ENCODE measurements around the gene BMERB1. TPM values are rescaled to one million over a fixed set of nuclear protein-coding genes. Genes with fewer than 3 reads are reported as not detected.

Gene BMERB1
- total RNA-seq, 1 donor from 2014 or later = 20.1 TPM

GRCh38 chr16:15435216-15435864 is 952 bp downstream of the BMERB1 start:
- Mint-ChIP-seq H3K27me3 (ENCODE audit: low read depth, unreplicated experiment) (no peaks in the 10 kb centered on the region), H3K9me3 (ENCODE audit: unreplicated experiment) (no peaks in the 10 kb centered on the region), H3K4me3 (ENCODE audit: unreplicated experiment) (peak overlapping the region; percentile 93), H3K27ac (ENCODE audit: unreplicated experiment) (no peak overlapping the region), H3K4me1 (ENCODE audit: low read depth, unreplicated experiment) (peaks cover 2% of the 10 kb centered on the region), H3K36me3 (ENCODE audit: low read depth, unreplicated experiment) (no peaks in the 10 kb centered on the region)
- TF ChIP-seq CTCF (IDR thresholded peaks at IDR 0.05; ENCODE audit: insufficient read depth, low read depth, low read length) (no peak), EZH2 (IDR thresholded peaks at IDR 0.05; ENCODE audit: insufficient read depth, low read length) (no peak)
- Histone ChIP-seq H3K79me2 (ENCODE audit: insufficient read depth, low read length) (peaks cover 50% of the 10 kb centered on the region), H3K4me2 (ENCODE audit: low read length) (peak overlapping the region; percentile 96), H4K20me1 (ENCODE audit: insufficient read depth, low read length) (peaks cover 21% of the 10 kb centered on the region), H3K27me3 (ENCODE audit: insufficient read depth, low read length) (no peaks in the 10 kb centered on the region), H3K4me3 (ENCODE audit: insufficient read depth, low read depth, low read length) (peak overlapping the region; percentile 96), H3K4me1 (ENCODE audit: insufficient read depth, low read length) (peaks cover 18% of the 10 kb centered on the region), H3K36me3 (ENCODE audit: insufficient read depth, low read length) (no peaks in the 10 kb centered on the region), H3K27ac (ENCODE audit: low read depth, low read length) (no peak overlapping the region), H2AFZ (ENCODE audit: low read depth, low read length) (peak overlapping the region; percentile 86), H3K9ac (ENCODE audit: low read length) (peak overlapping the region; percentile 84), H3K9me3 (ENCODE audit: insufficient read depth, low read depth, low read length) (no peaks in the 10 kb centered on the region)
- DNase-seq (ENCODE audit: low read depth) = no peak
- FAIRE-seq = no peak

- peak overlapping the region; percentile 55 for H3K9ac ChIP-seq (ENCODE audit: low read length)
- TF ChIP-seq EZH2 (IDR thresholded peaks at IDR 0.05; ENCODE audit: insufficient read depth, low read length) = no peak
- TF ChIP-seq CTCF (IDR thresholded peaks at IDR 0.05; ENCODE audit: insufficient read depth, low read depth, low read length) = no peak
- H3K9me3 Mint-ChIP-seq (ENCODE audit: unreplicated experiment) = no peaks in the 10 kb centered on the region
- H3K27me3 ChIP-seq (ENCODE audit: insufficient read depth, low read length) = no peaks in the 10 kb centered on the region
- peaks cover 26% of the 10 kb centered on the region for H4K20me1 ChIP-seq (ENCODE audit: insufficient read depth, low read length)
- H3K27me3 Mint-ChIP-seq (ENCODE audit: low read depth, unreplicated experiment) = no peaks in the 10 kb centered on the region
- peaks cover 27% of the 10 kb centered on the region for H3K4me1 ChIP-seq (ENCODE audit: insufficient read depth, low read length)
- H3K79me2 ChIP-seq (ENCODE audit: insufficient read depth, low read length) = peaks cover 77% of the 10 kb centered on the region
- no peaks in the 10 kb centered on the region for H3K36me3 ChIP-seq (ENCODE audit: insufficient read depth, low read length)
- H3K27ac ChIP-seq (ENCODE audit: low read depth, low read length) = peak overlapping the region; percentile 90
- no peaks in the 10 kb centered on the region for H3K9me3 ChIP-seq (ENCODE audit: insufficient read depth, low read depth, low read length)
- H3K4me3 ChIP-seq (ENCODE audit: insufficient read depth, low read depth, low read length) = no peak overlapping the region
- peaks cover 7% of the 10 kb centered on the region for H3K4me1 Mint-ChIP-seq (ENCODE audit: low read depth, unreplicated experiment)
- no peak overlapping the region for H3K4me3 Mint-ChIP-seq (ENCODE audit: unreplicated experiment)
- DNase-seq (ENCODE audit: low read depth) (no peak), FAIRE-seq (no peak)
- H3K36me3 Mint-ChIP-seq (ENCODE audit: low read depth, unreplicated experiment) = no peaks in the 10 kb centered on the region
- no peak overlapping the region for H2AFZ ChIP-seq (ENCODE audit: low read depth, low read length)
- no peak overlapping the region for H3K27ac Mint-ChIP-seq (ENCODE audit: unreplicated experiment)
- peak overlapping the region; percentile 72 for H3K4me2 ChIP-seq (ENCODE audit: low read length)
Measured at GRCh38 chr16:15439102-15439501, 4.7 kb downstream of the BMERB1 start.

GRCh38 chr16:15439521-15439920 is 5.1 kb downstream of the BMERB1 start:
- Mint-ChIP-seq H3K27ac (ENCODE audit: unreplicated experiment) (no peak overlapping the region), H3K4me3 (ENCODE audit: unreplicated experiment) (no peak overlapping the region), H3K9me3 (ENCODE audit: unreplicated experiment) (no peaks in the 10 kb centered on the region), H3K4me1 (ENCODE audit: low read depth, unreplicated experiment) (peaks cover 7% of the 10 kb centered on the region), H3K27me3 (ENCODE audit: low read depth, unreplicated experiment) (no peaks in the 10 kb centered on the region), H3K36me3 (ENCODE audit: low read depth, unreplicated experiment) (no peaks in the 10 kb centered on the region)
- Histone ChIP-seq H2AFZ (ENCODE audit: low read depth, low read length) (no peak overlapping the region), H3K9ac (ENCODE audit: low read length) (peak overlapping the region; percentile 55), H3K27ac (ENCODE audit: low read depth, low read length) (peak overlapping the region; percentile 90), H3K79me2 (ENCODE audit: insufficient read depth, low read length) (peaks cover 81% of the 10 kb centered on the region), H3K4me1 (ENCODE audit: insufficient read depth, low read length) (peaks cover 26% of the 10 kb centered on the region), H3K36me3 (ENCODE audit: insufficient read depth, low read length) (no peaks in the 10 kb centered on the region), H4K20me1 (ENCODE audit: insufficient read depth, low read length) (peaks cover 30% of the 10 kb centered on the region), H3K4me2 (ENCODE audit: low read length) (peak overlapping the region; percentile 72), H3K9me3 (ENCODE audit: insufficient read depth, low read depth, low read length) (no peaks in the 10 kb centered on the region), H3K27me3 (ENCODE audit: insufficient read depth, low read length) (no peaks in the 10 kb centered on the region), H3K4me3 (ENCODE audit: insufficient read depth, low read depth, low read length) (no peak overlapping the region)
- TF ChIP-seq EZH2 (IDR thresholded peaks at IDR 0.05; ENCODE audit: insufficient read depth, low read length) (no peak), CTCF (IDR thresholded peaks at IDR 0.05; ENCODE audit: insufficient read depth, low read depth, low read length) (no peak)
- DNase-seq (ENCODE audit: low read depth) = no peak
- FAIRE-seq = no peak

All from astrocyte (in vitro differentiated cells and primary cell).